WTC11 (cell line): Measurements from ENCODE around the gene IQCC. TPM values are rescaled to one million over a fixed set of nuclear protein-coding genes. Genes with fewer than 3 reads are reported as not detected.

ENCODE experiments used
- ATAC-seq: fragments of 200-7000 bp; cut with Tn5 transposase; 2 replicates; pipeline ENCODE4 v1.10.0; 2021; ENCODE audit warnings: mild to moderate bottlenecking, moderate library complexity
- CTCF ChIA-PET: fragments of 300-600 bp; sonication (Branson Sonifier 250); formaldehyde crosslinking; loops from one replicate; lab custom pipeline; 2021; ENCODE audit warnings: antibody characterized with exemption; lab: Charles Lee
- POLR2A ChIA-PET: fragments of 350-600 bp; sonication (Branson Sonifier 250); formaldehyde crosslinking; loops from one replicate; lab custom pipeline; 2021; ENCODE audit warnings: antibody characterized with exemption; lab: Charles Lee
- DNase-seq: peaks from one replicate; pipeline ENCODE4 v3.0.0; 2021; ENCODE audit warnings: low spot score
- H3K27ac Mint-ChIP-seq: 2 replicates; pipeline ENCODE4 v1.8.0; 2021; ENCODE audit warnings: mixed read lengths
- H3K27me3 Mint-ChIP-seq: 2 replicates; pipeline ENCODE4 v1.8.0; 2021; ENCODE audit warnings: low read depth, mild to moderate bottlenecking, moderate library complexity, mixed read lengths
- H3K36me3 Mint-ChIP-seq: 2 replicates; pipeline ENCODE4 v1.8.0; 2021; ENCODE audit warnings: mixed read lengths
- H3K4me1 Mint-ChIP-seq: 2 replicates; pipeline ENCODE4 v1.8.0; 2022; ENCODE audit warnings: mixed read lengths
- H3K4me3 Mint-ChIP-seq: 2 replicates; pipeline ENCODE4 v1.8.0; 2021; ENCODE audit warnings: mild to moderate bottlenecking, moderate library complexity, mixed read lengths
- H3K9me3 Mint-ChIP-seq: 2 replicates; pipeline ENCODE4 v1.8.0; 2021; ENCODE audit warnings: mixed read lengths
- ATF1 ChIP-seq: sonication (generic); formaldehyde crosslinking; IDR thresholded peaks from 2 replicates; pipeline ENCODE4 v1.8.1; 2023; ENCODE audit warnings: mild to moderate bottlenecking, moderate library complexity, missing genetic modification reagents
- ATF3 ChIP-seq: sonication (generic); formaldehyde crosslinking; conservative IDR thresholded peaks from 2 replicates; pipeline ENCODE4 v1.8.1; 2022; ENCODE audit warnings: mild to moderate bottlenecking, missing genetic modification reagents
- CREM ChIP-seq: sonication (generic); formaldehyde crosslinking; IDR thresholded peaks from 2 replicates; pipeline ENCODE4 v1.8.1; 2022; ENCODE audit warnings: mild to moderate bottlenecking, missing genetic modification reagents, moderate library complexity
- E2F1 ChIP-seq: sonication (generic); formaldehyde crosslinking; IDR thresholded peaks from 2 replicates; pipeline ENCODE4 v1.8.0; 2022; ENCODE audit warnings: mild to moderate bottlenecking, missing genetic modification reagents
- EMX1 ChIP-seq: fragments of 250-450 bp; sonication (Bioruptor Pico); IDR thresholded peaks from 2 replicates; pipeline ENCODE4 v1.8.0; 2021; ENCODE audit warnings: mild to moderate bottlenecking
- FOXJ3 ChIP-seq: sonication (generic); formaldehyde crosslinking; IDR thresholded peaks from 2 replicates; pipeline ENCODE4 v1.9.0; 2021; ENCODE audit warnings: missing genetic modification reagents, mild to moderate bottlenecking, borderline replicate concordance
- HMGA2 ChIP-seq: fragments of 250-450 bp; sonication (Bioruptor Pico); IDR thresholded peaks from 2 replicates; pipeline ENCODE4 v1.4.0; 2021; ENCODE audit warnings: mild to moderate bottlenecking, moderate library complexity
- IRF2 ChIP-seq: sonication (generic); formaldehyde crosslinking; IDR thresholded peaks from 2 replicates; pipeline ENCODE4 v1.8.0; 2022; ENCODE audit warnings: low read depth, missing genetic modification reagents, borderline replicate concordance
- MAX ChIP-seq: sonication (generic); formaldehyde crosslinking; IDR thresholded peaks from 2 replicates; pipeline ENCODE4 v1.8.0; 2022; ENCODE audit warnings: mild to moderate bottlenecking, missing genetic modification reagents
- NFATC4 ChIP-seq: fragments of 250-450 bp; sonication (Bioruptor Pico); IDR thresholded peaks from 2 replicates; pipeline ENCODE4 v1.9.0; 2021; ENCODE audit warnings: mild to moderate bottlenecking
- NR2C2 ChIP-seq: sonication (generic); formaldehyde crosslinking; IDR thresholded peaks from 2 replicates; pipeline ENCODE4 v1.8.0; 2022; ENCODE audit warnings: mild to moderate bottlenecking, missing genetic modification reagents
- NR3C1 ChIP-seq: sonication (generic); formaldehyde crosslinking; conservative IDR thresholded peaks from 2 replicates; pipeline ENCODE4 v1.8.1; 2023; ENCODE audit warnings: low read depth, mild to moderate bottlenecking, missing genetic modification reagents
- PREB ChIP-seq: sonication (generic); formaldehyde crosslinking; IDR thresholded peaks from 2 replicates; pipeline ENCODE4 v1.8.1; 2022; ENCODE audit warnings: mild to moderate bottlenecking, missing genetic modification reagents, moderate library complexity, borderline replicate concordance
- RELA ChIP-seq: sonication (generic); formaldehyde crosslinking; IDR thresholded peaks from 2 replicates; pipeline ENCODE4 v1.8.1; 2022; ENCODE audit warnings: missing genetic modification reagents, mild to moderate bottlenecking, borderline replicate concordance
- SMAD4 ChIP-seq: sonication (generic); formaldehyde crosslinking; IDR thresholded peaks from 2 replicates; pipeline ENCODE4 v1.8.0; 2022; ENCODE audit warnings: mild to moderate bottlenecking, missing genetic modification reagents
- SOX15 ChIP-seq: fragments of 250-450 bp; sonication (Bioruptor Pico); IDR thresholded peaks from 2 replicates; pipeline ENCODE4 v1.9.0; 2021; ENCODE audit warnings: mild to moderate bottlenecking
- ZBTB21 ChIP-seq: sonication (generic); formaldehyde crosslinking; IDR thresholded peaks from 2 replicates; pipeline ENCODE4 v1.8.1; 2023; ENCODE audit warnings: mild to moderate bottlenecking, missing genetic modification reagents, borderline replicate concordance
- ZMAT4 ChIP-seq: fragments of 250-450 bp; sonication (Bioruptor Pico); IDR thresholded peaks from 2 replicates; pipeline ENCODE4 v1.9.0; 2021; ENCODE audit warnings: mild to moderate bottlenecking
- ZNF281 ChIP-seq: sonication (generic); formaldehyde crosslinking; IDR thresholded peaks from 2 replicates; pipeline ENCODE4 v1.8.0; 2023; ENCODE audit warnings: mild to moderate bottlenecking, missing genetic modification reagents
- ZNF396 ChIP-seq: fragments of 250-450 bp; sonication (Bioruptor Pico); IDR thresholded peaks from 2 replicates; pipeline ENCODE4 v1.8.0; 2021; ENCODE audit warnings: mild to moderate bottlenecking, moderate library complexity, borderline replicate concordance
- total RNA-seq: library from RNA; stranded (reverse); gene quantifications from 3 replicates; pipeline ENCODE4 v1.2.3, GENCODE V29; 2021
- TF ChIP-seq, protein P1 (sequence below): sonication (generic); formaldehyde crosslinking; IDR thresholded peaks from 2 replicates; pipeline ENCODE4 v1.8.1; 2023; ENCODE audit warnings: mild to moderate bottlenecking, missing genetic modification reagents, moderate library complexity
- TF ChIP-seq, protein P2 (sequence below): sonication (generic); formaldehyde crosslinking; IDR thresholded peaks from 2 replicates; pipeline ENCODE4 v1.8.1; 2023; ENCODE audit warnings: mild to moderate bottlenecking, missing genetic modification reagents
- TF ChIP-seq, protein P3 (sequence below): fragments of 250-450 bp; sonication (Bioruptor Pico); IDR thresholded peaks from 2 replicates; pipeline ENCODE4 v2.1.2; 2022; ENCODE audit warnings: mild to moderate bottlenecking, moderate library complexity

Gene IQCC
- total RNA-seq, 1 experiment from 2014 or later: 5.2 TPM

- TF ChIP-seq ZNF396 (CRISPR knock-in tag) (no peak), SOX15 (CRISPR knock-in tag) (no peak), IRF2 (CRISPR knock-in tag) (no peak), NR2C2 (CRISPR knock-in tag) (no peak), NR3C1 (CRISPR knock-in tag) (no peak), CREM (CRISPR knock-in tag) (peak; percentile 95), ZNF281 (no peak), RELA (no peak), PREB (CRISPR knock-in tag) (no peak), MAX (CRISPR knock-in tag) (no peak)
- TF ChIP-seq, protein P1, sequence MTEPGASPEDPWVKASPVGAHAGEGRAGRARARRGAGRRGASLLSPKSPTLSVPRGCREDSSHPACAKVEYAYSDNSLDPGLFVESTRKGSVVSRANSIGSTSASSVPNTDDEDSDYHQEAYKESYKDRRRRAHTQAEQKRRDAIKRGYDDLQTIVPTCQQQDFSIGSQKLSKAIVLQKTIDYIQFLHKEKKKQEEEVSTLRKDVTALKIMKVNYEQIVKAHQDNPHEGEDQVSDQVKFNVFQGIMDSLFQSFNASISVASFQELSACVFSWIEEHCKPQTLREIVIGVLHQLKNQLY (CRISPR knock-in tag): no peak
- TF ChIP-seq, protein P2, sequence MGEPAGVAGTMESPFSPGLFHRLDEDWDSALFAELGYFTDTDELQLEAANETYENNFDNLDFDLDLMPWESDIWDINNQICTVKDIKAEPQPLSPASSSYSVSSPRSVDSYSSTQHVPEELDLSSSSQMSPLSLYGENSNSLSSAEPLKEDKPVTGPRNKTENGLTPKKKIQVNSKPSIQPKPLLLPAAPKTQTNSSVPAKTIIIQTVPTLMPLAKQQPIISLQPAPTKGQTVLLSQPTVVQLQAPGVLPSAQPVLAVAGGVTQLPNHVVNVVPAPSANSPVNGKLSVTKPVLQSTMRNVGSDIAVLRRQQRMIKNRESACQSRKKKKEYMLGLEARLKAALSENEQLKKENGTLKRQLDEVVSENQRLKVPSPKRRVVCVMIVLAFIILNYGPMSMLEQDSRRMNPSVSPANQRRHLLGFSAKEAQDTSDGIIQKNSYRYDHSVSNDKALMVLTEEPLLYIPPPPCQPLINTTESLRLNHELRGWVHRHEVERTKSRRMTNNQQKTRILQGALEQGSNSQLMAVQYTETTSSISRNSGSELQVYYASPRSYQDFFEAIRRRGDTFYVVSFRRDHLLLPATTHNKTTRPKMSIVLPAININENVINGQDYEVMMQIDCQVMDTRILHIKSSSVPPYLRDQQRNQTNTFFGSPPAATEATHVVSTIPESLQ (CRISPR knock-in tag): no peak
- TF ChIP-seq, protein P3, sequence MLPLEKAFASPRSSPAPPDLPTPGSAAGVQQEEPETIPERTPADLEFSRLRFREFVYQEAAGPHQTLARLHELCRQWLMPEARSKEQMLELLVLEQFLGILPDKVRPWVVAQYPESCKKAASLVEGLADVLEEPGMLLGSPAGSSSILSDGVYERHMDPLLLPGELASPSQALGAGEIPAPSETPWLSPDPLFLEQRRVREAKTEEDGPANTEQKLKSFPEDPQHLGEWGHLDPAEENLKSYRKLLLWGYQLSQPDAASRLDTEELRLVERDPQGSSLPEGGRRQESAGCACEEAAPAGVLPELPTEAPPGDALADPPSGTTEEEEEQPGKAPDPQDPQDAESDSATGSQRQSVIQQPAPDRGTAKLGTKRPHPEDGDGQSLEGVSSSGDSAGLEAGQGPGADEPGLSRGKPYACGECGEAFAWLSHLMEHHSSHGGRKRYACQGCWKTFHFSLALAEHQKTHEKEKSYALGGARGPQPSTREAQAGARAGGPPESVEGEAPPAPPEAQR (CRISPR knock-in tag): no peak
Measured at GRCh38 chr1:32205401-32206370, at the start of gene IQCC (continued).

DNA sequence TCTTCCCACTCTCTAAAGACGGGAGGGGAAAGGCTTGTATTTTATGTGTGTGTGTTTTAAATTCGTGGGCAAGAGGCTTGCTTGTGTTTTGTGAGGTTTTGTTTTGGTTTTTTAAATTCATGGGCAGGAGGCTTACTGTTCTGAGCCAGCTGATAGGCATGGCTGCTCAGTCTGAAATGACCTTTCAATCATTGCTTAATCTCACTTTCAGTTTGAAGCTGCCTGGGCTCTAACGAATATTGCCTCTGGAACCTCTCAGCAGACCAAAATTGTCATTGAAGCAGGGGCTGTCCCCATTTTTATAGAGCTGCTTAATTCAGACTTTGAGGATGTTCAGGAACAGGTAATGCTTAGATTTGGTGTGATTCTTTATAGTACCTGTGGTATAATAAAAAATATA lies 46.3 kb upstream of the IQCC start:
- H3K36me3 Mint-ChIP-seq: peaks cover 66% of the 10 kb centered on the region
- CTCF ChIA-PET: no interaction called here

More for the DNA sequence above, 46.3 kb upstream of the IQCC start:
- TF ChIP-seq ZNF396 (CRISPR knock-in tag): no peak
- TF ChIP-seq E2F1 (CRISPR knock-in tag): no peak
- no peak for TF ChIP-seq SMAD4 (CRISPR knock-in tag)
- TF ChIP-seq ATF3 (CRISPR knock-in tag): no peak
- no peak for TF ChIP-seq NR3C1 (CRISPR knock-in tag)
- TF ChIP-seq, protein P3 (CRISPR knock-in tag): no peak
- no peak for TF ChIP-seq FOXJ3 (CRISPR knock-in tag)
- no peak for TF ChIP-seq EMX1 (CRISPR knock-in tag)
- TF ChIP-seq ZBTB21: no peak
- no peak for TF ChIP-seq ZMAT4 (CRISPR knock-in tag)
- no peak for TF ChIP-seq NR2C2 (CRISPR knock-in tag)
- no peak for TF ChIP-seq NFATC4 (CRISPR knock-in tag)
- no peak for TF ChIP-seq ATF1 (CRISPR knock-in tag)
- TF ChIP-seq HMGA2 (CRISPR knock-in tag): no peak
- no peak for TF ChIP-seq RELA
- no peaks in the 10 kb centered on the region for H3K9me3 Mint-ChIP-seq
- H3K4me3 Mint-ChIP-seq: no peak overlapping the region
- POLR2A ChIA-PET: no interaction called here
- no peak for DNase-seq
- no peak for ATAC-seq
- no peaks in the 10 kb centered on the region for H3K27me3 Mint-ChIP-seq
- H3K27ac Mint-ChIP-seq: no peak overlapping the region
- H3K4me1 Mint-ChIP-seq: no peaks in the 10 kb centered on the region
